Measurements from ENCODE around the gene KCNJ12.

DNA sequence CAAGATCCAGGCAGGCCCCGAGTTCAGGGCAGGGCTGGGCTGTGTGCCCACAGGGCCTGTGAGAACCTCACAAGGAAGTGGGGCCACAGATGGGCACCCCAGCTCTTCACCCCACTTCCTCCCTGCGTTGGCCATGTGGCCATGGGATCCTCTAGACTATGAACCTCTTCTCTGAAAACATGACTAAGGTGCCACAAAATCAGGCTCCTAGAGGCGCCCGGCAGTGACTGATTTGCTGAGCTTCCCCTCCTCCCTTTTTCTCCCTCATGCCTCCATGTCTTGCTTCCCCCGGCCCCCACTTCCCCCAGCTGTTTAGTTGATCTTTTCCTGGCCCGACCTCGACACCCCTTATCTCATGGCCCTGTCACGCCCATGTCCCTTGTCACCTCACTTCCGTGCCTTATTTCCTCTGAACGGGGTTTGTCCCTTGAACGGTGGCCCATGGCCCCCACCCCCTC lies 87.1 kb downstream of the KCNJ12 start:
- TF ChIP-seq, protein P1, sequence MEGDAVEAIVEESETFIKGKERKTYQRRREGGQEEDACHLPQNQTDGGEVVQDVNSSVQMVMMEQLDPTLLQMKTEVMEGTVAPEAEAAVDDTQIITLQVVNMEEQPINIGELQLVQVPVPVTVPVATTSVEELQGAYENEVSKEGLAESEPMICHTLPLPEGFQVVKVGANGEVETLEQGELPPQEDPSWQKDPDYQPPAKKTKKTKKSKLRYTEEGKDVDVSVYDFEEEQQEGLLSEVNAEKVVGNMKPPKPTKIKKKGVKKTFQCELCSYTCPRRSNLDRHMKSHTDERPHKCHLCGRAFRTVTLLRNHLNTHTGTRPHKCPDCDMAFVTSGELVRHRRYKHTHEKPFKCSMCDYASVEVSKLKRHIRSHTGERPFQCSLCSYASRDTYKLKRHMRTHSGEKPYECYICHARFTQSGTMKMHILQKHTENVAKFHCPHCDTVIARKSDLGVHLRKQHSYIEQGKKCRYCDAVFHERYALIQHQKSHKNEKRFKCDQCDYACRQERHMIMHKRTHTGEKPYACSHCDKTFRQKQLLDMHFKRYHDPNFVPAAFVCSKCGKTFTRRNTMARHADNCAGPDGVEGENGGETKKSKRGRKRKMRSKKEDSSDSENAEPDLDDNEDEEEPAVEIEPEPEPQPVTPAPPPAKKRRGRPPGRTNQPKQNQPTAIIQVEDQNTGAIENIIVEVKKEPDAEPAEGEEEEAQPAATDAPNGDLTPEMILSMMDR (IDR thresholded peaks at IDR 0.05): no peak
- TF ChIP-seq POLR2A (IDR thresholded peaks at IDR 0.05): no peak
